Skin epidermis (tissue), 12 donors: ENCODE results near the gene THOP1.

Experiments
- H3K27ac ChIP-seq, 21 experiments: fragments of 200-600 bp; sonication (generic) in 11 of 21; one replicate each; pipeline ENCODE4 v1.5.0; 2020; ENCODE audit warnings: mild to moderate bottlenecking in 3 of 21, inconsistent platforms in 2 of 21, moderate library complexity in 2 of 21
- H3K4me3 ChIP-seq, 7 experiments: fragments of 200-600 bp; sonication (generic) in 2 of 7; one replicate each; pipeline ENCODE4 v1.5.0; 2020; ENCODE audit warnings: inconsistent platforms in 2 of 7, mild to moderate bottlenecking in 2 of 7, moderate library complexity in 1 of 7

Gene THOP1

DNA sequence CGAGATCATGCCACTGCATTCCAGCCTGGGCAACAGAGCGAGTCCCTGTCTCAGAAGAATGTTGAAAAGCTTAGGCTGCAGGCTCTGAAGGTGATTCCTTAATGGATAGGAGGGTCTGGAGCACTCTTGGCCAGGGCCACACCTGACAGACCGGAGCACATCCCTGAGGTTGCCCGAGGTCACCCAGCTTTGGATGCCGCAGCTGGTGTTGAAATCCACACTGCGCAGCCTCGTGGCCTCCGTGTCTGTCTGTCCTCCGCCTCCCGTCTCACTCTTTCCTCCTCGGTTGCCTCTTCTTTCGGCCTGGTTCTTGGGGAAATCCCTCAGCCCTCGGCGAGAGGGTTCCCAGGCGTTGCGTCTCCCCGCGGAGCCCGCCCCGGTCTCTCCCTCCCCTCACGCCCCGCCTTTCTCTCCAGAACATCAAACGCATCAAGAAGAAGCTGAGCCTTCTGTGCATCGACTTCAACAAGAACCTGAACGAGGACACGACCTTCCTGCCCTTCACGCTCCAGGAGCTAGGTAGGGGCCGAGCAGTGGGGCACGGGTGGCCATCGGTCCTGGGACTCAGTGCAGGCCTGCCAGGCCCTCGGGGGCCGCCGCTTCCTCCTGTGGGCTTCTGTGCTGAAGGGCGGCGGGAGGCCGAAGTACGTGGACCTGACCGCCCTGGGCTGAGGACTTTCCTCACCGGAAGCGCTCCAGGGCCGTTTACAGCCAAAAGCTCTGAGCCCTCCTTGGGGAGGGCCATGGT, 14.1 kb downstream of the THOP1 start:
- no peak overlapping the region for H3K4me3 ChIP-seq
- no peak overlapping the region for H3K27ac ChIP-seq

DNA sequence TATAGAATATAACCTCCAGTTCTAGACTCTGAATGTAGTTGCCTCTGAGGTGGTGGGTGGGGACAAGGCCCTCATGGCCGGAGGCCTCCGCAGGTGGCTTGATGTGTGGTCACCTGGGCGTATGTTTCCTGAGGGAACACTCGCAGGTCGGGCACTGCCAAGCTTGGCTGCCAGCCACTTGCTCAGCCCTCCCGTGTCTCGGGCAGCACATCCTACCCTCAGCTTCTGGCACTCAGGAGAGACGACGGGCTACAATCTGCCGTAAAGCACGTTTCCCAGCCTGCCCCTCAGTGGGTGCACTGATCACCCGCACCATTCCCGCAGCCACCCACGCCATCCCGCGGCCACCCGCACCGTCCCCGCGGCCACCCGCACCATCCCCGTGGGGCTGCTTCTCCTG, 15.2 kb downstream of the THOP1 start:
- H3K27ac ChIP-seq, result no peak overlapping the region
- no peak overlapping the region for H3K4me3 ChIP-seq

DNA sequence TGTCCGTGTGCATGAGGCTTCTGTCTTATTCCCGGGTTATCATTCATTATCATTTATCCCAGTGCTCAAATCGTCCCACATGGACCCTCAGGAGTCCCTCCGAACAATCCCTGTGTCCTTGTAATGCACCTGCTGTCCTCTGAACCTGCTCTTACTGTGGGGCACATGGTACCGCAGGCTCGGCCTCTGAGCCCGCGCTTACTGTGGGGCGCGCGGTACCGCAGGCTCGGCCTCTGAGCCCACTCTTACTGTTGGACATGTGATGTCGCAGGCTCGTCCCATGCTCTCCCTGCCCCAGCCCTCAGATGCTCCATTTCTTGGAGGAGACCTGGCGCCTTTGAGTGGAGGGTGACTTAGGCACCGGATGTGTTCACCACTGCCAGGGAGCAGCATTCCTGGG, 17.5 kb downstream of the THOP1 start:
- H3K27ac ChIP-seq, result no peak overlapping the region
- no peak overlapping the region for H3K4me3 ChIP-seq

GRCh38 chr19:2803486-2804155, 18.3 kb downstream of the THOP1 start:
- H3K27ac ChIP-seq, result no peak overlapping the region

GRCh38 chr19:2804156-2805004, 19.1 kb downstream of the THOP1 start:
- Histone ChIP-seq H3K4me3 (no peak overlapping the region), H3K27ac (no peak overlapping the region)

More at GRCh38 chr19:2803486-2804155, 18.3 kb downstream of the THOP1 start:
- H3K4me3 ChIP-seq, result no peak overlapping the region

- H3K4me3 ChIP-seq, result no peak overlapping the region
- no peak overlapping the region for H3K27ac ChIP-seq
Measured at GRCh38 chr19:2805261-2805900, 20.1 kb downstream of the THOP1 start.

- Histone ChIP-seq H3K27ac (no peak overlapping the region), H3K4me3 (no peak overlapping the region)
Measured at GRCh38 chr19:2805991-2806649, 20.8 kb downstream of the THOP1 start.

DNA sequence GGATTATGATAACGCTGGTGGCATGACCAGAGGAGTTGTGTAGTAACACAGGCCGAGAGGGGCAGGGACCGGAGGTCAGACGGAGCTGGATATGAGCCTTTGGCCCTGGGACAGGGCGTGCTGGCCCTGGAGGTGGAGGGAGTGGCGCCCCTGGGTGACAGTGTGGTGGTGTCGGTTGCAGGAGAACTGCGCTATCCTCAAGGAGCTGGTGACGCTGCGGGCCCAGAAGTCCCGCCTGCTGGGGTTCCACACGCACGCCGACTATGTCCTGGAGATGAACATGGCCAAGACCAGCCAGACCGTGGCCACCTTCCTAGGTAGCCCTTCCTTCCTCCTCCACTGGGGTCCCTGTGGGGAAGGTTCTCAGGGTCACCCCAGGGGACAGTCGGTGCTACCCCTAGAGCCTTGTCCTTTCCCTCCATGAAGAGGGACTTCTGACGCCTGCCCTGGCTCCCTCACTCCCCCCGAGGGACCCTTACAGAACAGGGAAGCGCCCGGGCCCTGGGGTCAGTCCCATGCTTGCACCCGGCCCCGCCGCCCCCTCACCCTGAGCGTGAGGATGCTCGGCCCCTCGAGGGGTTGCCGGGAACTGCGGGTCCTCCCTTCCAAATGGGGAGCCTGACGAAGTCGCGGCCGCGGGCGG, 21.6 kb downstream of the THOP1 start:
- Histone ChIP-seq H3K27ac (no peak overlapping the region), H3K4me3 (no peak overlapping the region)

- no peak overlapping the region for H3K4me3 ChIP-seq
- no peak overlapping the region for H3K27ac ChIP-seq
Measured at GRCh38 chr19:2807379-2808128, 22.3 kb downstream of the THOP1 start.

DNA sequence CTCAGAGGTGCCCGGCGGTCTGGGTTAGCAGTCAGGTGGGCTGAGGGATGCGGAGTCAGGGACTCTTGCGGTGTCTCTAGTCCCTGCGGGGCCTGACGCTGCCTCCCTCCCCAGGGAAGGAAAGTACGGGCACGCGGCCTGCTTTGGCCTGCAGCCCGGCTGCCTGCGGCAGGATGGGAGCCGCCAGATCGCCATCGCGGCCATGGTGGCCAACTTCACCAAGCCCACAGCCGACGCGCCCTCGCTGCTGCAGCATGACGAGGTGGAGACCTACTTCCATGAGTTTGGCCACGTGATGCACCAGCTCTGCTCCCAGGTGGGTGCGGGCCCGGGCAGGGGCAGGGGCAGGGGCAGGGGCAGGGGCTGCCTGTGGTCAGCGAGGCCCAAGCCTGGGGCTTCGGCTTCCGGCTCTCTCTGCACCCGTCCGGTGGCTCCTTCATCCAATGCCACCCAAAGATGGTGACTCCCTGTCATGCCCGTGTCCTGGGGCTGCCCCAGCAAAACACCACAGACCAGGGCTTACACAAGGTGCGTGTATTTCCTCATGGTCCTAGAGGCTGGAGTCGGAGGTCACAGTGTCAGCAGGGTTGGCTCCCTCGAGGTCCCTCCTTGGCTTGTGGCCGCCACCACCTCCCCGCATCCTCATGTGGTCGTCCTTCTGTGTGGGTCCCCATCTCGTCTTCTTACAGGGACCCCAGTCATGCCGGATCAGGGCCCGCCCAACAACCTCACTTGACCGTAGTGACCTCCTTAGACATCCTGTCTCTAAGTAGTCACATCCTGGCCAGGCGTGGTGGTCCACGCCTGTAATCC, 23.0 kb downstream of the THOP1 start:
- no peak overlapping the region for H3K4me3 ChIP-seq
- no peak overlapping the region for H3K27ac ChIP-seq

DNA sequence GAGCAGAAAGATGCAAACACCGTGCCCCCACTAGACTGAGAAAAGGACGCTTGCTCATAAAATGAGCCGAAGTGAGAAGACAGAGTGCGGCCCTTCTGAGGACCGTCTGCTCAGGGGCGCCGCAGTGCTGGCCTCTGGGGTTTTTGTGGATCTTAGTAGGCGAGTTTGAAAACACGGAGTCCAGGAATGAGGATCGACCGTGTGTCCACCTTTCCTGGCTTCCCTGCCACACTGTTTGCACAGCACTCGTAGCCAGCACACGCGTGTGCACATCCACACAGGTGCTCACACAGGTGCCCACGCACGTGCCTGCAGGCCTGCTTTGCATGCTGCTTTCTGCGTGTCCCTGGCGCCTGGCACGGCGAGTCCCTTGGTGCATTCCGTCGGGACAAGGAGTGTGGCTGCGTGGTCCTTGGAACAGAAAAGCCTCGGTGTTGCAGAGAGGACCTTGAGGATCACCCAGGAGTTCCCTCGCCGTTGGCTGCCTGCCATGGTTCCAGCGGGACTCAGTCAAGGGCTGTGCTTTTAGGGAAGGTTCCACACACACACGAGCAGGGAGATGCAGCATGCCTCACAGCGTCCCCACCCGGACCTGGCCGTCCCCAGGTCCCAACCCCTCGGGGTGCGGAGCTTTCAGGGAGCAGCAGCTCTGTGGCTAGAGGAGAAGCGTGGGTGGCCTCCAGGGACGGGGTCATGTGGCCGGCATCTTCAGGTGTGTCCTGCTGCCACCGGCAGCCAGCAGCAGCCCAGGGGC, 24.3 kb downstream of the THOP1 start:
- Histone ChIP-seq H3K27ac (no peak overlapping the region), H3K4me3 (no peak overlapping the region)

GRCh38 chr19:2810141-2811091, 25.1 kb downstream of the THOP1 start:
- H3K4me3 ChIP-seq, result no peak overlapping the region

GRCh38 chr19:2811221-2811722, 26.0 kb downstream of the THOP1 start:
- H3K27ac ChIP-seq, result no peak overlapping the region
- H3K4me3 ChIP-seq, result no peak overlapping the region

More at GRCh38 chr19:2810141-2811091, 25.1 kb downstream of the THOP1 start:
- no peak overlapping the region for H3K27ac ChIP-seq

DNA sequence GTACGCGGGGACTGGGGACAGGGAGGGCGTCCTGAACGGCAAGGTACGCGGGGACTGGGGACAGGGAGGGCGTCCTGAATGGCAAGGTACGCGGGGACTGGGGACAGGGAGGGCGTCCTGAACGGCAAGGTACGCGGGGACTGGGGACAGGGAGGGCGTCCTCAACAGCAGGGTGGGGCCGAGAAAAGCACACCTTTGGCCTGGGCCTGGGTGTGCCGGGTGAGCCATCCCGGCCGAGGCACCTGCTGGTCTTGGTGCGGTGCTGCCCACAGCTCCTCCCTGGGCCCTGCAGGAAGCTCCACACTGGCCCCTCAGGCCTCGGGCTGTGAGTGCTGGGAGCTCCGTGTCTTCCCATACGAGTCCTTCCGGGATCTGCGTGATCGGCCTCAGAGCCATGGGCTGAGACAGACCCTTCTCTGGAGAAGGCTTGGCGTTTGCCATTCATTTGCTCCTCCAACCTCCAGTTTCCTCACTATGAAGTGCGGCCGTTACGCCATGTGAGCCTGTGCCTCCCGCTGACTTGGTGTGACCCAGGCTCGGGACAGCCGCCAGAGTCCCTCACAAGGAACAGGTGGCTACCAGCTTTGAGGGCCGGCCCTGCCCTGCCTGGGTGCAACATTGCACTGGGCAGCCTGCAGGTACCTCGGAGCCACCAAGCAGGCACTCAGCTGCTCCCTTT, 26.6 kb downstream of the THOP1 start:
- no peak overlapping the region for H3K27ac ChIP-seq
- no peak overlapping the region for H3K4me3 ChIP-seq
